Stimulated activated naive CD4-positive, alpha-beta T cell treated with Interleukin-2 at 50 U/mL for 16 hours (primary cell): ENCODE results near the gene F3.

Experiments
- DNase-seq: peaks from one replicate; lab custom pipeline; 2025; lab: John Stamatoyannopoulos, UW

The F3 gene

DNA sequence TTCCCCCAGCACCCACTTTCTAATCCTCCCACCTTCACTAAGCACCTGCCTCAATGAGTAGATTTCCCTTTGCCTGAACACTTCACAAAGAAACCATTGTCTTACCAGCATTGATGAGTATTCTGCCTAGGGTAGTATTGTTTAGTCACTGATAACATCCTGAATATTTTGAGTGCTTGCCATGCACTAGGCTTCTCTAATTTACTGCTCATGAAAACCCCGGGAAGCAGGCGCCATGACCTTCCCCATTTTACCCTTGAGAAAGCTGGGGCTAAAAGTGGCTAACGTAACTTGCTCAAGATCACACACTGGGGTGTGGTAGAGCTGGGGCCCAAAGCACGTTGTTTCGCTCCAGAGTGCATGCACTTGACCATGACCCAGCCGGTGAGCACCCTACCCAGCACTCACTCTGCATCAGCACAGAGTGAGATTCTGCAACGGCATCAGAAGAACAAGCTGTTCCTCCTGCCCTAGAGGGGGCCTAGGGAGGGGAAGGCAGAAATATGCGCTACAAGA lies 10.6 kb upstream of the F3 start:
- no peak for DNase-seq

DNA sequence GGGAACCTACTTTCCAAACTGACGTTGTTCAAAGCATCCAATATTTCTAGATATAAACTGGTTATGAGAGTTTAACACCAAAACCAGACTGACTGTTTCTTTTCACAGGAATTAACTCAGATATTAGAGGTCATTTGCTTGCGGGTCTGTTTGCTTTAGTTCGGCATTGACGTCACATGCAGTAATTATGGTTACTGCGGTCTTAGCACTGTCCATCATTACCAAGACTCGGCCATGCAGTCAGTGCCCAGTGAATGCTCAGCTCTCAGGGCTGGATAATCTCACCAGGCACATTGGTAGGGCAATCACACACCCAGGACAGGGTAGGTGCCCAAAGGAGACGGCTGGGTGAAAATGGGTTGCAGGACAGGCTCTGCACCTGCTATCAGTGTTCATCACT lies 9.9 kb upstream of the F3 start:
- no peak for DNase-seq

DNA sequence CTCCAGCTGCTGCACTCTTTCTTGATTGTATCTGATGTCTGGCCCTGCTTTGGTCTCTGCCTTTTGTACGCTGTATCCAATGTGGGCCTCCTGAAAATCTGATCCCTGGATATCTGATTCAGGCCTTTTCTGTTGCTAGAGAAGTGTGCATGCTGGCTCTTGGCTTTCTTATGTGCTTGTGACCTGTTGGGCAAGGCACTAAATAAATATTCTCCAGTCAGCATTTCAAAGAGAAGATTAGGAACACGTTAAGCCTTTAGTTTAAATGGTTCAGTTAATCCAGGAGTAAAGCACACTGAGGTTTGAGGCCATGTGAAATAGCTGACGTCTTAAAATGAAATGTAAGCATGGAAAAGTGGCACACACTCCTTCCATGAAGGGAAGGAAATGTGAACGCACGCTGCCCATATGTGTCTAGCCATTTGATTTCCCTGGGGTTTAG lies 9.3 kb upstream of the F3 start:
- DNase-seq = no peak

DNA sequence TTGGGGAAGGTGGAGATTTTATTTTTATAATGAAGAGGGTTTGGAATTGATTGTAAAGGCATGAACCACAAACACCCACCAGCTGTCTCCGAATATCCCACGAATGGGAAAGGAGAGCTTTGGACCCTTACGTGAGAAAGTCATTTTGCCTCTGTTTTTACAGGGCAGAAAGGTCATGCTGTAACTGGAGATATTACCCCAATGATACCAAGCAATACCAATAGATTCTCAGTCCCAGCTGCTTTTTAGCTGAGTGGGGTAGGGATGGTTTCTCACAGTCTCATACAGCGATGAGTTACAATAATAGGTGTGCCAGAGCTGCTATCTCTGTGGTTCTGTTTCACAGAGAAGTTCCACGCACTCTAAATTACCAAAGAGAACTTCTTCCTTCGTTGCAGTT lies 8.8 kb upstream of the F3 start:
- DNase-seq = no peak

DNA sequence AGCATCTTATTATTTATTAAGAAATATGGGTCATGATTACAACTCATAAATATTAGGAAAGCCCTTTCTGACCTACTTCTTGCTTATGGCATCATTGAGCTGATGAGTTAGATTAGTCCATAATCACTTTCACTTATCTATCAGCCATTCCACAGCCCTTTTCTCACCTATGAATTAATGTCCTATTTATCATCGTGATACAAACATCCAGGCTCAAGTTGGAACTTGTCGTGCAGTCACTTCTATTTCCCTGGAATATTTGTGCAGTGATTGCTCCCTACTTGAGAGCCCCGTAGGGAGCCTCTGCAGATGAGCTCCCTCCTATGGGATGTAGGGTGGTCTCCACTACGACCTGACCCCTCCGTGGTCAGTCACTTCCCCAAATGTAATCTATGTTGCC lies 8.1 kb upstream of the F3 start:
- DNase-seq = no peak

DNA sequence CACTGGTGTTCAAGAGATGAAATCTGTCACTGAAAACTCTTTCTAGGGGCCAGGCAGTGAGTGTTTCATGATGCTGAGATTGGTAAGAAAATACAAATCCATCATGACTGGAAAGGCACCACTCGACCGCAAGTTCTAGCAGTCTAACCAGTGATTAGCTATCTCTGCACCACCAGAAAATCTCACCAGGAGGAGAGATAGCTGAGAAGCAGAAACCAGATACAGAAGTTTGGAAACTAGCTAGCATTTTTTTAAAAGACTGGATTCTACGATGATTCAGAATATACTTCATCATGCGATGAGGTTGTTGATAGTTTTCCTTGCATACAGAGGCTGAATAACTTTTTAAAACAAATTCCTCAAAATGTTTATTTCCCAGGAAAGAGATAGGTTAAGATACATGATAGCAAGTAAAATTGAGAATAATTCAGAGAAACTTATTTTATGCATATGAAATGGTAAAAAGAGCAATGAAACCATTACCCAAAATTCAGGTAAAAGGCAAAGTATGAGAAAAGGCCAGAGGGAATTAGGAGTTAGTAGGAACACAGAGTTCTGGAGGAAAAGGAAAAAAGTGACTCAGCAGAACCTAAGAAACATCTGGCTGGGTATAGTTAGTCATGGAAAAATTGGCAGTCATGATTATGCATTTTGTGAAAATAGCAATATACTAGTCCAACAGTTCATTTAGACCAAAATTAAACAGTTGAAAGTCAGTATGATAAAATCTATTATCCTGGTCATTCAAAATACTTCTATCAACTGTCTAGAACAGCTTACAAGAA lies 3.3 kb upstream of the F3 start:
- DNase-seq = no peak

DNA sequence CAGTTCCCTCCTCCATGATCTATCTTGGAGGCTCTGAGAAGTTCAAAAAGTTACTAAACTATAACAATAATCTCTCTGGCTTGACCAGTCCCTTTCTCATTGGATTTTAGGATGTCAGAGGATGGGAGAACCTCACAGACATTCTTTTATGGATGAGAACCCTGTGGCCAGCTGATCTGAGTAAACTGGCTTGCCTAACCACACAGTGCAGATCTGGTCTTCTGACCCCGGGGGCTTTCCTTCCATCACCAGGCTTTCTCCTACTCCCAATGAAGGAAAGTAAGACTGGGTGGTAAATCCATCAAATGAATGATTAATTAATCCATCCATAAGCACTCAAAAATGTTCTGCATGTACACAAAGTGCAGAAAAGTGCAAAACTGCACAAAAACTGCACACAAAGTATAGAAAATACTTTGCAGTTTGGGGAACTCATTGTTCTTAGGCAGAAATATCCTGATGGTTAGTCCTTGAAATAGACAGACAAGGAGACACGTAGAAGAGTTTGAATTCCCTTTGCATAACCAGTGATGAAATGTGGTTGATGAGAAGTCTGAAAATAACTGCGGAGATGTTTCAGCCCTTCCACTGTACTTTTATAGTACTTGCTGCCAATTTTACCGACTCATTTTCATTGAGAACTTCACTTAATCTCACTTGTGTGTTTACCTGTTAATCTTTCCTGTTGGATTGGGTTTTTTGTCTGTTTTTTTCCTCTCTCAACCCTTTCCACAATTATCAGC lies 2.5 kb upstream of the F3 start:
- DNase-seq = no peak

DNA sequence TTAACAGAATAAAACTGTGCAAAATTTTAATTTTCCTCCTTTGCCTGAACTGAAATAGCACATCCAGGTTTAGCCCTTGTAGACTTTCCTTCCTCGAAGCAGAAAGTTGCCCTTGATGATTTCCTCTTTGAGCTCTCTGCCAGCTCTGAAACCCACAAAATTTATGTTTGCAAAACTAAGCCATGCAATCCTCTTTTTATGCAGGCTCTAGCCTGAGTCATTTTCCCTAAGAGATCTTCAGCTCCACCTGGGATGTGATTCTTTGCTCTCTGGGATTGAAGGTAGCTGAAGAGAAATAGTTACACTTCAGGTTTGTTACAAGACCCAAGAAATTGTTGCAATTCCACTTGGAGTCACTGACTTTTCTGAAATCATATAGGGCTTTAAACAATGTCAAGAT lies 1.4 kb upstream of the F3 start:
- DNase-seq = no peak

DNA sequence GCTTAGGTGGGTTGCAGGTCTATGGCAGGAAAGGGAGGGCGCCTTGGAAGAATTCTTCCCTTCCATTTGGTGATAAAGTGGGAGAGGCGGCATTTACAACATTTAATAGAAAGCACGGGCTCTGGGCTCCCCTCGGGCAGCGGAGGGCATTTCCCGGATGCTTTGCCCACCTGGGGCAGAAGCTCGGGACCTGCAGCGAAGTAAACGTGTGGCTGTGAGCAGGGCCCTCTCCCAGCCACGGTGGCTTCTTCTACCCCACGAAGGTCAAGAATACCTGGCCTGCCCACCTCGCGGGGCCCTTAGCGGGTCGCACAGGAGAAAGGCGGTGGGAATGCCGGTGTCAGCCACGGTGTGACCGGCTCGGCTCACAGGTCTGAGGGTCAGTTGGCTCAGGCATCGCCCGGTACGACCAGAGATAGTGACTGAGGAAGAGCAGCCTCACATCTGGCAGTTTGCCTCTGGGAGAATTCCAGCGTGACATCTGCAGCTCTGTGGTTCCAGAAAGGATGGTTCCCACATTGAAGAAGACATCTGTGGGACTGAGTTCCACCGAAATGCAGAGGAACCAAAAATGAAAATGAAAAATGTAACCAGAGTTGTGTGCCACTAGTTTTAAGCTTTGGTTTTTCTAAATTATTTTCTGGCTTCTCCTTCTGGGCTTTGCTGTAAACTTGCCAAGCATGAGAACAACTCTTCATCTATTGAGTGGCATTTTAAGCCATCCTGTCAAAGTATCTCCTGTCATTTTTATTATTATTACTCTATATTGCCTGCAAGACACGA lies 720 bp upstream of the F3 start:
- DNase-seq = no peak

DNA sequence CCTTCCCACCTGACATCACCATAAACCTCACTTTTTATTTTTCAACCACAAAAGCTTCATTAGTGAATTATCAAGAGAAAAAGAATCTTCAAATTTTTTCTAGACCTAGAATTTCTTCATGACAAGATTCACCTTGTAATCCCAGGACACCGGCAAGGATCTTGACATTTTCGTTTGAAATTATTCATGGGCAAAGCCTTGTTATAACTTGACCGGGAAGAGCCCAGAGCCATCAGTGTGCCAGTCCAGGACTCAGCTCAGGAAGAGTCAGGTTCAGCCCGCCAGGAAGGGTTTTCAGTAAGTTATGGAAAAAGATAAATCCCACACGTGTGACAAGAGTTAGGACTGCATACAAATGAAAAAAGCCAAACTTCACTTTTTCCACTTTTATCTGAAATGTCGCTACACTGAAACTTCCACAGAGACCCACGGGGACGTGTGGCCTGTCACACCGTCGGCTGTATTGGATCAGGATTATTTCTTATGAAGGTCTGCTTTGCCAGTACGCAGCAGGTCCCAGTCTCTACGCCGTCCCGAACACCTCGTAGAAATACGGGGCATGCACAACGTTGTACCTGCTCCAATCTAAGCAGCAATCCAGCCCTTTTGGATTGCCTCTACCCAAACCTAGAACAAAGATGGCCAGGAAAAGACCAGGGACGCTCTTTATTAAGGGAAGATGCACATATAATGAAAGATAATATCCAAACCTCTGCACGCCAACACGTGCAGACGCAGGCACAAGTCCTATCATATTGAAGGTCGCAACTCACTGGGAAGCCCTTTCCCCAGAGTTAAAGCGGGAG lies 916 bp downstream of the F3 start:
- no peak for DNase-seq

DNA sequence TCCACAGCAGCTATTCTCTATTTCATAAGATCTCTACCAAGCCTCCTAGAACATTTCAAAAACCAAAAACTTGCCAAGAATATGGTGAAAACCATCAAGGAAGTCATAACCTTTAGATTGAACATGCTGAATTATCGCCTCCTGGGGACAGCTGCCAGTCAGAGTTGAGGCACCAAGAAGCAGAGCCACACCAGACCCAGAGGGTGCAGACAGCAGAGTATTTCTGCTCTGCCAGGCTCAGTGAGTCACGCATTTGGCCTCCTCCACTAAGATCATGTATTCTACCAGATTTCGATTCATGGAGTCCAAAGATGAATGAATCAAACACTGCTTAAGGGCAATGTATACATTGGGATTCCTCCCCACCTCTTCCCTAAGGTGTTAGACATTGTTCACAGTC lies 2.1 kb downstream of the F3 start:
- no peak for DNase-seq

DNA sequence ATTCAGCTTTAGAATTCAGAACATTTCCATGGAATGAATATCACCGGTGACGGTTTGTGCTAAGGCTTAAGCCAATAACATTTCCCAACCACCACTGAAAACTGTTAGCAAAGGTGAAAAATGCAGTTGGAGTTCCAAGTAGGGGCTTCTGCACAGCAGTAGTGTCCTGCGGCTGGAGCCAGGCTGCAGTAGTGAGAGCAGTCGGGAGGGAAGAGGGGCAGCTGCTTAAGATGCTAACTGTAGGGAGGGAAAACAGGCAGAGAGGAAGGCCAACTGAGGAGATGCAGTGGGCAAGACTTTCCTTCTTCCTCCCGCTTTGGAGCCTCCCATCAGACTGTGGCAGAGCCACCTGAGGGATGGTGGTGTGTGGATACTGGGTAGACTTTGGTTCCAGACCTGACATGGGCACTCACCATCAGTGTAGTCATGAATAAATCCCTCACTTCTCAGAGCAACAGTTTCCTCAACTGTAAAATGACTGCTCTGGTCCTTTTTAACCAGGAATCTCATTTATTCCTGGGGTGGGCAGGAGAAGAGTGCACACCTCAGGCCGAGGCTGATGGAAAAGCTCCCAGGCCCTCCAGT lies 3.2 kb downstream of the F3 start:
- no peak for DNase-seq

DNA sequence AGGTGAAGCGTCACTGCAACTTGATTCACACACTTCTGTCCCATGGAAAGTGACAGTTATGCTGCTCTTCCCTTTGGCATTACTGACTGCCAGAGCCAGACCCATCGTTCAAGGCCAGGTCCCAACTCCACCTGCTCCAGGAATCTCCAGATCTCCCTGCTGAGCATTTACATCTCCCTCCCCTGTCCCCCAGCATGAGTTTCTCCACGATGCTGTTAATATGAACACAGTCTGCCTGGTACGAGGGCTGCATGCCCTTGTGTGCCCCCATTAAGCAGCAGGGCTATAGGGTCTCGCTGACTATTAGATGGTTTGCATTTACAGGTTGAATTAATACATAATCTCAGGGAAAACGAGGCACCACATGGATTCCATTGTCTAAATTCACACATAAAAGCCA lies 4.3 kb downstream of the F3 start:
- no peak for DNase-seq

DNA sequence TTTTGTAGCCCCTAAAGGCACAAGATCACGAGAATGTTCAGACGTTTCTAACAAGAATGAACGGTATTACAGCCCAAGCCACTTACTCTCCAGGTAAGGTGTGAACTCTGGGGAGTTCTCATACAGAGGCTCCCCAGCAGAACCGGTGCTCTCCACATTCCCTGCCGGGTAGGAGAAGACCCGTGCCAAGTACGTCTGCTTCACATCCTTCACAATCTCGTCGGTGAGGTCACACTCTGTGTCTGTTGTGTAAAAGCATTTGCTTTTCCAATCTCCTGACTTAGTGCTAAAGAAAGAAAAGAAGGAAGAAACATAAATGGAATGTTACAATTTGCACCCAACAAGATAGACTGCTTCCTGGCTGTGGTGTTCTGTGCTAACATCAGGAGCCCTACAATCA lies 5.7 kb downstream of the F3 start:
- no peak for DNase-seq

DNA sequence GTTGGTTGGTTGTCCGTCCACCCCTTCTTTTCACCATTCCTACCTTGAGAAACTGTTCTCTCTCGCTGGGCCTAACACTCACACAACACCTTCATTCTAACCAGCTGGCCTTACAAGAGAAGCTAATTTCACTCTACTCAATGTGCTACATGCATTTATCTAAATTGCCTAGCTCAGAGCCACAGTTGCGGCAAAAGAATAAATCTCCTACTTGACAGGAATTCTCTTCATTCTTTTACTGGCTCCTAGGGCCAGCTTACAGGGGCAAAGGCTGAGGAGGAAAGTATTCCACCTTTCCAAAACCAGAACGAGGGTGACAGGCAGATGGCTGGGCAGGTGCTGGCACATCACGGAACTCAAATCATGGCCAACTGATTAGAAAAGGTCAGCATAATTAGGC lies 6.5 kb downstream of the F3 start:
- DNase-seq = no peak

DNA sequence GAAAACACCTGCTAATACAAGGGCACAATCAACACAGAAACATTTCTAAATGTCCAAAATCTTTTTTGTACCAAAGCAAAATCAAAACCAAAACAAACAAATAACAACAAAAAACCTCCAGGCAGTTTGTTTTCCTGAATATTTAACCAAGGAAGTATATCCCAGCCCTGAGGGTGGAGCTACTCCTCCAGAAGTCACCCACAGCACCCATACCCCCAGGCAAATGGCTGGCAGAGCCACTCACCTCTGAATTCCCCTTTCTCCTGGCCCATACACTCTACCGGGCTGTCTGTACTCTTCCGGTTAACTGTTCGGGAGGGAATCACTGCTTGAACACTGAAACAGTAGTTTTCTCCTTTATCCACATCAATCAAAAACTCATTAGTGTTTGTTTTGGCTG lies 9.5 kb downstream of the F3 start:
- DNase-seq = no peak

DNA sequence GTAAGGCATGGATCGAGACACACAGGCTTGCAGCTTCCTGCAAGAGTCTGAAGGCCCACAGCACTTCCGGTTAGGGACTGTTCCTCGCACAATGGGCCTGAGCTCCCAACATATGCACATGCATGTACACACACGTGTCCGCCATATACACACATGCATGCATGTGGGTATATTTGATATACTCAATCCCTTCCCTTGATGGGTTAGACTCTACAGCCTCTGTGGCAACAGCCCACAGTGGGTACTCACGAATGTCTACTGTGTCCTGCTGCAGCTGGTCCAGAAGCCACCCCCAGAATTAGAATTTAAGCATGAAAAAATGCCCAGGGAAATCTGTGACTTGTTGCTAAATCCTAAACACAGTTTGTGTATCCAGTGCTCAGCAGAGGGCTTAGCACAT lies 9.9 kb downstream of the F3 start:
- no peak for DNase-seq

DNA sequence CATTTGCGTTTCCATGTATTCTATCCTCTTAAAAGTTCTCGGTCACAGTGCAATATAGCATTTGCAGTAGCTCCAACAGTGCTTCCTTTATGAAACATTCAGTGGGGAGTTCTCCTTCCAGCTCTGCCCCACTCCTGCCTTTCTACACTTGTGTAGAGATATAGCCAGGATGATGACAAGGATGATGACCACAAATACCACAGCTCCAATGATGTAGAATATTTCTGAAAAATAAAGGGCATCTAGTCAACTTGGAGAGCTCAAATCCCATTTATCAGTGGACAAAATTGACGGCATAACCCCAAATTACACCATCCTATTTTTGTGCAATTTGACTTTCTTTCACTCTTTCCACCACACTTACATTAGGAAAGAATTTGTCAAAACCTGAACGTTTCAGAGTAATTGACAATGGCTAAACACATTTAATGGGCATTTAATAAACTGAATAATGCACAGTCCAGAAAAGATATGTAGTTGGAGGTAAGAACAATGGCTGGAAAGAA lies 11.1 kb downstream of the F3 start:
- no peak for DNase-seq

DNA sequence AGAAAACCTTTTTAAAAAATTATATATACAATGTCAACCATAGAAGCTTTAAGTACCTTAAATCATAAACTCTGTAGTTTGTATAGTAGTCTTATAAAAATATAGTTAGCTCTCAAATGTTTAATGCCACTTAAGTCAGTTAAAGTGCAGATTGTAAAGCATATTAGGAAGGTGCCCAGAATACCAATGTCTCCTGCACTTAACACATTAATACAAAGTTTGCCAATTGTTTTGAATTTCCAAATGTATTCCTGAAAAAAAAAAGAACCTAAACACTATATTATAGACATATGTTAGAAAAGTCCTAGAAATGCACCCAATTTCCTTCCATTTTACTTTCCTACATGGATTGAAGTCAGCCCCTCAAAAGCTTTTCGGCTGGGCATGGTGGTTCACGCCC lies 12.1 kb downstream of the F3 start:
- no peak for DNase-seq

DNA sequence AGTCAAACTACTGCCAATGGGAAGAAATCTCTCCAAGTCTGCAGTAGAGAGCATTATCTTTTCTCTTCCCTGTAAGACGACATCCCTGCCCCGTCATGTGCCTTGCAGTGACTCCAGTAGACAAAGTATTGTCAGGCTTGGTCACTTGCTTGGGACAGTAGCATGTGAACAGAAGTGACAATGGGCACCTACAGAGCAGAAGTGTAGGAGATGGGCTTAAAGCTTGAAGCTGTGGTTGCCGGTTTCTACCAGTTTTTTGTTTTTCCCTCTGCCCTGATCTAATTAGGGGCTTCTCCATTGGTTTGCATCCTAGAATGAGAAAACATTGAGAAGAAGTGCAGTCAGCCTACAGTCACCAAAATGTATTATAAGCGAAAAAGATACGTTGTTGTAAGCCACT lies 12.7 kb downstream of the F3 start:
- no peak for DNase-seq

DNA sequence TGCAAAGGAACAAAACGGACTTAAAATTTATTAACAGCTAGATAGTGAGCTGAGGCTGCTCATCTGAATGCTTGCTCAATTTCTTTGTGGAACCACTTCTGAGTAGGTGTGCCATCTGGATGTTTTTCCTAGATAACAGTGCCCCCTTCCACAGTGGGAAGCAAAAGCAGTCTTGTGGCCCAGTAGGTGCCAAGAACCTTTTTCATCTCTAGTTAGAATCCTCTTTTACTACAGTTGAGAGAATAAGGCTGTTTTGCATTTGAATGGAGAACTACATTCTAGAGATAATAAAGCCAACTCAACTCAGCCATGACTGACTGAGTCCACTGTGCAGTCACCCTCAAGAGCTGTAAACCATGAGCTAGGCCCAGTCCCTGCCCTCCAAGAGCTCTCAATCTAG lies 13.3 kb downstream of the F3 start:
- no peak for DNase-seq
